Psoas muscle (tissue), 8 donors: ENCODE data around the gene HNRNPA1. TPM values are rescaled to one million over a fixed set of nuclear protein-coding genes. Genes with fewer than 3 reads are reported as not detected.

ENCODE experiments used
- ATAC-seq, 4 donors: fragments of 200-7000 bp; cut with Tn5 transposase; one replicate each; pipeline ENCODE4 v1.9.1; 2020; ENCODE audit warnings: moderate library complexity in 3 of 4, mild to moderate bottlenecking in 2 of 4
- DNase-seq, 2 donors: peaks; one replicate each; pipeline ENCODE4 v3.0.0-alpha.2; 2020
- H3K27ac ChIP-seq: fragments of 200-600 bp; one replicate; pipeline ENCODE4 v1.8.0; 2022
- H3K27me3 ChIP-seq, 3 donors: fragments of 200-600 bp in 1 of 3; one replicate each; pipeline versions ENCODE4 v1.6.1 to v1.8.0; 2013 to 2022; ENCODE audit warnings: low read length in 2 of 3, mild to moderate bottlenecking in 2 of 3, moderate library complexity in 1 of 3; ENCODE audit not compliant: insufficient read depth in 3 of 3
- H3K36me3 ChIP-seq, 2 donors: fragments of 200-600 bp in 1 of 2; one replicate each; pipeline versions ENCODE4 v1.6.1 to v1.8.0; 2013 to 2022; ENCODE audit warnings: low read depth in 1 of 2, mild to moderate bottlenecking in 1 of 2, moderate library complexity in 1 of 2; ENCODE audit not compliant: insufficient read depth in 1 of 2
- H3K4me1 ChIP-seq: fragments of 200-600 bp; one replicate; pipeline ENCODE4 v1.8.0; 2022
- H3K4me3 ChIP-seq: fragments of 200-600 bp; one replicate; pipeline ENCODE4 v1.8.0; 2022; ENCODE audit warnings: mild to moderate bottlenecking
- H3K9me3 ChIP-seq: fragments of 200-600 bp; one replicate; pipeline ENCODE4 v1.8.0; 2022
- WGBS, 3 donors: extraction: QIAGEN DNeasy Blood & Tissue Kit; methylation state at CpG; one replicate each; pipeline versions ENCODE4 v1.1.6 to v1.1.7; 2013; 5-methylcytosine and 5-hydroxymethylcytosine counted together
- intact Hi-C, 2 donors: fragments of 100-400 bp; cut with DNase I; formaldehyde crosslinking; loops; one replicate each; pipeline versions ENCODE4 v1.11.0 to v1.14.2; 2022
- polyA plus RNA-seq, 3 donors: library from polyadenylated mRNA; stranded (reverse); fragments of 200-250 nt; gene quantifications; one replicate each; pipeline ENCODE4 v1.2.3, GENCODE V29; 2013
- total RNA-seq, 4 donors: library from RNA; stranded (reverse); fragmentation: NEBNext Ultra II Directional in 2 of 4; extraction: Animal tissue kit (Norgen Biotek cat#: 25700) in 2 of 4; gene quantifications; one replicate each; pipeline versions ENCODE4 v1.2.1 to v1.2.4, GENCODE V29; 2021 to 2023
- TF ChIP-seq, protein P1 (sequence below): fragments of 200-600 bp; IDR thresholded peaks from one replicate; pipeline ENCODE4 v1.8.0; 2022; ENCODE audit warnings: antibody characterized with exemption
- donor health status: healthy with polysubstance abuse.
- donor health status: DM: no; HTN: no; CAD: no; lungs with moderate emphysema.
- donor health status: Bipolar disorder and iron deficiency.
- donor health status: healthy.
- donor health status: DM: yes; HTN: yes; CAD: no.
- donor health status: DM: no; HTN: no; CAD: no.
- donor health status: DM: no; HTN: no; CAD: no.
- donor health status: DM: yes; HTN: yes; CAD: no.

The HNRNPA1 gene
- total and polyA plus RNA-seq, 7 donors, result 282 to 826 (median 453) TPM

DNA sequence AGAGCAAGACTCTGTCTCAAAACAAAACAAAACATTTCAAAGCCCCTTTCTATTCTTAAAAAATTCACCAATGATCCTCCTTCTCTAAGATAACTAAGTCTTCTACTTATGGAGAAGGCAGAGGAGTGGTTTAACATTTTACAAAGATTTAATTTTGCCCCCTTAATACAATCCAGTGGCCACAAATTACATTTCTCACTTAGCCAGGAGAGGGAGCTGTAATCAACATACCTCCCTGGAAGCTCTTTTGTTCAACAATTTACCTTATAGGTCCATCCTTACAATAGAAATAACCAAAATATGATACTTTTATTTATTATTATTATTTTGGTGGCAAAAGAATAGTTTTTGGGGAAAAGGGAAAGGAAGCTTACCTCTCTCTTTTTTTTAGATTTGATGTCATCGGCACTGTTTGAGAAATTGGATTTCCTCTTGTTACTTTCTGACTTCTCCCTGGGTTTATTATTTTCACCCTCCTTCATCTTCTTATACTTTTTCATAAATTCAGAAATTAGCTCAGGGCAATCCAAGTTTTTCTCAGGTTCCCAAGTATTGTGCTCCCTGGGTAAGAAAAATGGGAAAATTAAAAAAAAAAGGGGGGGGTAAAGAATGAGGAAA lies 28.8 kb upstream of the HNRNPA1 start:
- no peaks in the 10 kb centered on the region for H3K9me3 ChIP-seq
- intact Hi-C loops, result loop anchor here in 1 of 2 donors (5.0 kb wide), 1 partner anchor 71 kb away; no protein-coding TSS in a partner anchor
- peak in 2 of 4 donors; percentile 55 to 69 for ATAC-seq
- TF ChIP-seq, protein P1, sequence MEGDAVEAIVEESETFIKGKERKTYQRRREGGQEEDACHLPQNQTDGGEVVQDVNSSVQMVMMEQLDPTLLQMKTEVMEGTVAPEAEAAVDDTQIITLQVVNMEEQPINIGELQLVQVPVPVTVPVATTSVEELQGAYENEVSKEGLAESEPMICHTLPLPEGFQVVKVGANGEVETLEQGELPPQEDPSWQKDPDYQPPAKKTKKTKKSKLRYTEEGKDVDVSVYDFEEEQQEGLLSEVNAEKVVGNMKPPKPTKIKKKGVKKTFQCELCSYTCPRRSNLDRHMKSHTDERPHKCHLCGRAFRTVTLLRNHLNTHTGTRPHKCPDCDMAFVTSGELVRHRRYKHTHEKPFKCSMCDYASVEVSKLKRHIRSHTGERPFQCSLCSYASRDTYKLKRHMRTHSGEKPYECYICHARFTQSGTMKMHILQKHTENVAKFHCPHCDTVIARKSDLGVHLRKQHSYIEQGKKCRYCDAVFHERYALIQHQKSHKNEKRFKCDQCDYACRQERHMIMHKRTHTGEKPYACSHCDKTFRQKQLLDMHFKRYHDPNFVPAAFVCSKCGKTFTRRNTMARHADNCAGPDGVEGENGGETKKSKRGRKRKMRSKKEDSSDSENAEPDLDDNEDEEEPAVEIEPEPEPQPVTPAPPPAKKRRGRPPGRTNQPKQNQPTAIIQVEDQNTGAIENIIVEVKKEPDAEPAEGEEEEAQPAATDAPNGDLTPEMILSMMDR, result peak; percentile 58
- DNase-seq, result no peak
- no peaks in the 10 kb centered on the region for H3K27me3 ChIP-seq
- no peaks in the 10 kb centered on the region for H3K4me1 ChIP-seq
- 95 to 100% (median 97%) methylated on average over 1 of the region's 1 CpG for WGBS, 3 donors
- no peak overlapping the region for H3K27ac ChIP-seq
- H3K4me3 ChIP-seq, result no peak overlapping the region
- peaks cover 5 to 47% of the 10 kb centered on the region in 2 donors for H3K36me3 ChIP-seq

DNA sequence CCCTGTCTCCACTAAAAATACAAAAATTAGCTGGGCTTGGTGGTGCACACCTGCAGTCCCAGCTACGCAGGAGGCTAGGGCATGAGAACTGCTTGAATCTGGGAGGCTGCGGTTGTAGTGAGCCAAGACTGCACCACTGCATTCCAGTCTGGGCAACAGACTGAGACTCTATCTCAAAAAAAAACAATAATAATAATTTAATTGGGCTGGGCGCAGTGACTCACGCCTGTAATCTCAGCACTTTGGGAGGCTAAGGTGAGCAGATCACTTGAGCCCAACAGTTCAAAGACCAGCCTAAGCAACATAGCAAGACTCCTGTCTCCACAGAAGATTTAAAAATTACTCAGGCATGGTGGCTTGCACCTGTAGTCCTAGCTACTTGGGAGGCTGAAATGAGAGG lies 27.3 kb upstream of the HNRNPA1 start:
- Histone ChIP-seq H3K4me1 (no peaks in the 10 kb centered on the region), H3K36me3 (peaks cover 5 to 53% of the 10 kb centered on the region in 2 donors), H3K4me3 (no peak overlapping the region), H3K27me3 (no peaks in the 10 kb centered on the region), H3K27ac (no peak overlapping the region), H3K9me3 (no peaks in the 10 kb centered on the region)
- TF ChIP-seq, protein P1, result no peak
- intact Hi-C loops, result loop anchor here in 1 of 2 donors (5.0 kb wide), 1 partner anchor 69 kb away; no protein-coding TSS in a partner anchor
- no peak for ATAC-seq
- no peak for DNase-seq
- 97 to 99% (median 97%) methylated on average over 4 of the region's 4 CpGs for WGBS, 3 donors

DNA sequence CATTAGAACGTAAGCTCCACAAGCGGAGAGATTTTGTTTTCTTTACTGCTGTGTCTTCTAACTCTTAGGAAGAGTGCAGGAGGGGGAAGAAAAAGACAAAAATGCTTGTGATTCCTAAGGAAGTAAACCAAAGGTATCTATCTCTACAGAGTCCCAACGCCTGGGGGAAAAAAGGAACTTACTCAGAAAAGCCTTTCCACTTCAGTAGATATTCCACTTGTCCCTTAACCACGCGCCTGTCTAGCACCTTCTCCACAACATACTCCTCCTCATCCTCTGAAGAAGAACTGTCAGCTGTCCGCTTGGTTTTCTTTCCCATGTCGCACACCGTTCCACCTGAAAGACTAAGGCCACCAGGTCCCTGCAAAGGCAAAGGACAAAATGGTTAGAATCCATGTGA lies 23.2 kb upstream of the HNRNPA1 start:
- TF ChIP-seq, protein P1, result no peak

DNA sequence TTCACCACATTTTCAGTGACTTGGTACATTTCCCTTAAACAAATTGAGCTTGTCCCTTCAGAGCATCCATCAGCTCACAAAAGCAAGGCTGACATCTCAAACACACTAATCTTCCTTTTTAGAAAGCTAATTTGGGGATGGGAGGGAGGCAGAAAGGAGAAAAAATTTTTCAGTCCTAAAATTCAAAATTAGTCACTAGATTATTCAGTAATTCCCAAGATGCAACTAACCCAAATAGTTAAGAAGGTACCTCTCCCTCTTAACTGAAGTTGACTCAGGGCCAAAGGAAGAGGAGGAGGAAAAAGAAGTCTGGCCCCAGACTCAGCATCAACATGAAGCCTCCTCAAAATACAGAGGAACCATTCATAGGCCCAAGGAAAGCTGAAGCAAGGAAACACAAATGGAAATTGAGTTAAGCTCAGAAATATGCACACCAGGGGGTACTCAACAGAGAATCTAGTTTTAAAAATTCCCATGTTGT lies 22.3 kb upstream of the HNRNPA1 start:
- H3K4me1 ChIP-seq, result peaks cover 21% of the 10 kb centered on the region
- no peaks in the 10 kb centered on the region for H3K27me3 ChIP-seq
- no peaks in the 10 kb centered on the region for H3K9me3 ChIP-seq
- H3K36me3 ChIP-seq, result peaks cover 5 to 35% of the 10 kb centered on the region in 2 donors
- TF ChIP-seq, protein P1, result no peak
- intact Hi-C loops, result no loop called here
- H3K27ac ChIP-seq, result no peak overlapping the region
- H3K4me3 ChIP-seq, result no peak overlapping the region
- no peak for DNase-seq
- no peak for ATAC-seq

More for the DNA sequence above, 23.2 kb upstream of the HNRNPA1 start:
- H3K9me3 ChIP-seq, result no peaks in the 10 kb centered on the region
- peaks cover 20% of the 10 kb centered on the region for H3K4me1 ChIP-seq
- intact Hi-C loops, result no loop called here
- H3K27me3 ChIP-seq, result no peaks in the 10 kb centered on the region
- H3K36me3 ChIP-seq, result peaks cover 5 to 35% of the 10 kb centered on the region in 2 donors
- 93 to 98% (median 95%) methylated on average over 8 of the region's 8 CpGs for WGBS, 3 donors
- no peak for ATAC-seq
- H3K4me3 ChIP-seq, result no peak overlapping the region
- H3K27ac ChIP-seq, result no peak overlapping the region
- DNase-seq, result no peak
